Measurements from ENCODE around the gene VIL1. TPM values are rescaled to one million over a fixed set of nuclear protein-coding genes. Genes with fewer than 3 reads are reported as not detected.

VIL1 gene
- total RNA-seq, 1 experiment from 2014 or later: 3.0 TPM

- H3K4me3 Mint-ChIP-seq: peak overlapping the region; percentile 52
- DNase-seq (ENCODE audit: low spot score) (no peak), ATAC-seq (peak; percentile 90)
- peaks cover 31% of the 10 kb centered on the region for H3K4me1 Mint-ChIP-seq
- no peaks in the 10 kb centered on the region for H3K27me3 Mint-ChIP-seq (ENCODE audit: low read depth)
- peaks cover 23% of the 10 kb centered on the region for H3K36me3 Mint-ChIP-seq
- TF ChIP-seq ATF6 (CRISPR knock-in tag; IDR thresholded peaks at IDR 0.05): no peak
- no peak for TF ChIP-seq USF1 (CRISPR knock-in tag; IDR thresholded peaks at IDR 0.05)
- TF ChIP-seq ZNF532 (CRISPR knock-in tag; IDR thresholded peaks at IDR 0.05; ENCODE audit: borderline replicate concordance): no peak
- no peaks in the 10 kb centered on the region for H3K9me3 Mint-ChIP-seq
- ChIA-PET CTCF (interaction anchor here (0.9 to 1.4 kb wide), 3 partner anchors 9 to 44 kb away, joined by 4 to 19 read pairs (median 4); no protein-coding TSS in a partner anchor), POLR2A (no interaction called here)
- H3K27ac Mint-ChIP-seq: peak overlapping the region; percentile 100
These were observed 82.7 kb downstream of the VIL1 start for GRCh38 chr2:218501665-218502064.

Small RNA genes within 50 kb of the gene (microRNA-seq; reads per million reads assigned to microRNA genes)
- gene MIR26B (ENCODE audit: borderline number of aligned reads): 1,242 reads per million, percentile 90 among the genes with 10 or more reads in this experiment

Other genes starting within 250 kb of the VIL1 start
- 169 to 184 TPM (median 173 TPM) in 3 replicates for gene ARPC2, start 201.9 kb upstream of the VIL1 start, total RNA-seq (2021)
- 0.20 to 0.39 TPM (median 0.25 TPM) in 3 replicates for gene GPBAR1, start 158.1 kb upstream of the VIL1 start, total RNA-seq (2021)
- gene AAMP, start 149.0 kb upstream of the VIL1 start, total RNA-seq (2021): 113 to 125 TPM (median 115 TPM) in 3 replicates
- gene PNKD, start 148.6 kb upstream of the VIL1 start, total RNA-seq (2021): 45.0 to 49.8 TPM (median 45.8 TPM) in 3 replicates
- gene TMBIM1, start 126.6 kb upstream of the VIL1 start, total RNA-seq (2021): 23.5 to 30.1 TPM (median 26.5 TPM) in 3 replicates
- 0.25 to 0.26 TPM in 2 of 3 replicates, not detected in the other for gene CATIP, start 62.3 kb upstream of the VIL1 start, total RNA-seq (2021)
- gene SLC11A1, start 36.9 kb upstream of the VIL1 start, total RNA-seq (2021): 0.25 to 0.55 TPM (median 0.31 TPM) in 3 replicates
- 25.4 to 27.9 TPM (median 27.4 TPM) in 3 replicates for gene CTDSP1, start 19.3 kb upstream of the VIL1 start, total RNA-seq (2021)
- 18.6 to 21.6 TPM (median 20.2 TPM) in 3 replicates for gene USP37, start 149.2 kb downstream of the VIL1 start, total RNA-seq (2021)
- gene CNOT9, start 149.7 kb downstream of the VIL1 start, total RNA-seq (2021): 61.9 to 67.0 TPM (median 62.6 TPM) in 3 replicates
- 0.11 to 0.28 TPM (median 0.14 TPM) in 3 replicates for gene PLCD4, start 188.8 kb downstream of the VIL1 start, total RNA-seq (2021)
- gene ZNF142, start 240.5 kb downstream of the VIL1 start, total RNA-seq (2021): 25.1 to 33.5 TPM (median 28.7 TPM) in 3 replicates
- 31.4 to 35.4 TPM (median 32.7 TPM) in 3 replicates for gene BCS1L, start 240.6 kb downstream of the VIL1 start, total RNA-seq (2021)